ENCODE data around the gene CDH4. TPM values are rescaled to one million over a fixed set of nuclear protein-coding genes. Genes with fewer than 3 reads are reported as not detected.

The CDH4 gene
- total and polyA plus RNA-seq, 9 of the 15 experiments (the other 6 are each of a cell fraction or from before 2014, with no cell fraction given), result 0.04 TPM; not detected in 8

DNA sequence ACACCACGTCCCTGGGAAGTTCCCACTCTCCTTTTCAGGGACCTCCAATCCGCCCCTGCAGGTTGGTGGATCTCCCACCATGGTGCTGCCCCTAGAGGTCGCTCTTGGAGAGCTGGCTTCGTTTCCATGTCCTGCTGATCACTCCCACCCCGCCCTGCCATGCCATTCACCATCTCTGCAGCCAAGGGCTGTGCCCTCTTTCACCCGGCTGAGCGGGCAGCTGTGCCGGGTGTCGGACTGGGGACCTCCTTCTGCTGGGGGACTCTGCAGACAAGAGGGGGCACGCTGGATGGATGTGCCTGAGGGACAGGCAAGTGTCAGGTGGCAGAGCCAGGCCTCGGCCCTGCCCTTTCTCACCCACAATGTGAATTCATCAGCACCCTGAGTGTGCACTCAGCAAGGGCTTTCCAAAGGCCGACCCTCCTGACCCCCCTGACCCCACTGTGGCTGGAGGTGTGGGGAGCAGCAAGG is 347.0 kb downstream of the CDH4 start:
- Histone ChIP-seq H3K9ac (ENCODE audit: insufficient read depth in 1 of 2, low read depth in 2 of 2, low read length in 2 of 2) (no peak overlapping the region), H3K27ac (ENCODE audit: extremely low read depth, low read depth, low read length) (no peak overlapping the region), H4K20me1 (replicated peaks; ENCODE audit: control insufficient read depth, insufficient read depth, low read length) (peaks cover 4% of the 10 kb centered on the region; the same call in 1 of the 2 replicates), H3K4me2 (ENCODE audit: insufficient read depth, low read length) (no peak overlapping the region), H3K9me3 (replicated peaks; ENCODE audit: control insufficient read depth, insufficient read depth, low read depth, low read length) (no peaks in the 10 kb centered on the region), H3K27me3 (ENCODE audit: control insufficient read depth in 2 of 2, insufficient read depth in 2 of 2, low read length in 2 of 2) (peaks cover 0 to 34% of the 10 kb centered on the region in 2 experiments; a peak in 3 of 5 replicates), H2AFZ (ENCODE audit: low read depth, low read length) (no peak overlapping the region), H3K36me3 (ENCODE audit: control insufficient read depth, insufficient read depth, low read length) (no peaks in the 10 kb centered on the region), H3K4me1 (replicated peaks in 1 of 2; ENCODE audit: control insufficient read depth in 2 of 2, insufficient read depth in 2 of 2, low read length in 2 of 2) (no peaks in the 10 kb centered on the region), H3K4me3 (no peak overlapping the region), H3K79me2 (ENCODE audit: control insufficient read depth, insufficient read depth, low read length) (no peaks in the 10 kb centered on the region), H3K9me1 (ENCODE audit: control insufficient read depth, insufficient read depth, low read length) (no peaks in the 10 kb centered on the region)
- no TSS peak for BruUV-seq (replicated peaks)
- in situ Hi-C loops (cut with MboI), result no loop called here
- POLR2A ChIA-PET, result interaction anchor here (0.6 kb wide), 2 partner anchors 13 to 16 kb away, joined by 3 read pairs; no protein-coding TSS in a partner anchor
- WGBS (ENCODE audit: insufficient coverage, low coverage, missing lambda C conversion rate), result 1% methylated on average over 9 of the region's 12 CpGs
- CTCF ChIA-PET (ENCODE audit: low intra/inter-chr PET ratio), result no interaction called here
- no peak for FAIRE-seq
- peak; percentile 25 to 42 (median 41) for DNase-seq (ENCODE audit: extremely low read depth in 1 of 4, low spot score in 3 of 4)
- ATAC-seq, result peak; percentile 73
- TF ChIP-seq, protein P1, sequence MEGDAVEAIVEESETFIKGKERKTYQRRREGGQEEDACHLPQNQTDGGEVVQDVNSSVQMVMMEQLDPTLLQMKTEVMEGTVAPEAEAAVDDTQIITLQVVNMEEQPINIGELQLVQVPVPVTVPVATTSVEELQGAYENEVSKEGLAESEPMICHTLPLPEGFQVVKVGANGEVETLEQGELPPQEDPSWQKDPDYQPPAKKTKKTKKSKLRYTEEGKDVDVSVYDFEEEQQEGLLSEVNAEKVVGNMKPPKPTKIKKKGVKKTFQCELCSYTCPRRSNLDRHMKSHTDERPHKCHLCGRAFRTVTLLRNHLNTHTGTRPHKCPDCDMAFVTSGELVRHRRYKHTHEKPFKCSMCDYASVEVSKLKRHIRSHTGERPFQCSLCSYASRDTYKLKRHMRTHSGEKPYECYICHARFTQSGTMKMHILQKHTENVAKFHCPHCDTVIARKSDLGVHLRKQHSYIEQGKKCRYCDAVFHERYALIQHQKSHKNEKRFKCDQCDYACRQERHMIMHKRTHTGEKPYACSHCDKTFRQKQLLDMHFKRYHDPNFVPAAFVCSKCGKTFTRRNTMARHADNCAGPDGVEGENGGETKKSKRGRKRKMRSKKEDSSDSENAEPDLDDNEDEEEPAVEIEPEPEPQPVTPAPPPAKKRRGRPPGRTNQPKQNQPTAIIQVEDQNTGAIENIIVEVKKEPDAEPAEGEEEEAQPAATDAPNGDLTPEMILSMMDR (IDR thresholded peaks at IDR 0.05 in 2 of 3, conservative IDR thresholded peaks at IDR 0.05 in 1 of 3; ENCODE audit: insufficient read depth in 2 of 3, low read depth in 1 of 3, low read length in 3 of 3), result peak; percentile 39 to 51 (median 43); a peak in 5 of 6 replicates
- TF ChIP-seq NFIX (CRISPR knock-in tag; IDR thresholded peaks at IDR 0.05; ENCODE audit: low read depth), result no peak
- intact Hi-C loops (cut with micrococcal nuclease), result no loop called here

DNA sequence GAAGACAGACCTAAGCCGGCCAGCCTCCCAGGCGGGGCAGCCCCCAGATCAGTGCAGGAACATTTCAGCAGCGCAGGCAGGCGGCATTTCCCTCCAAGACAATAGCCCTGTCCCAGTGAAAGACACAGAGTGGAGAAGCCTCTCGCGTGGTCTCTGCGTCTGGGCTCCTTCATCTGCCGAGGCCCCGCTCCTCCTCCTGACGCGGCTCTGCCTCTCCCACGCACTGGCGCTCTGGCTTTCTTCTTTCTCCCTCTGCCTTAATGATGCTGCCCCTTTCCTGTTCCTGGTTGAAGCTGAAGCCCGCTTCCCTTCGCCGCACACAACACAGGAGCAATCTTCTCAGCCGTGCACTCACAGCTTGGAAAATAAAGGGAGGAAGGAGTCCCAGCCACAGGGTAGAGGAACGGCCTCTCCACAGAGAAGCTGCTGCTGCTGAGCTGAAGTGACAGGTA is 347.5 kb downstream of the CDH4 start:
- TF ChIP-seq BCOR (IDR thresholded peaks at IDR 0.05) (no peak), ZFX (CRISPR knock-in tag; IDR thresholded peaks at IDR 0.05) (no peak), PHB (CRISPR knock-in tag; IDR thresholded peaks at IDR 0.05) (no peak), ZNF253 (CRISPR knock-in tag; conservative IDR thresholded peaks at IDR 0.05) (no peak), RCOR1 (IDR thresholded peaks at IDR 0.05; ENCODE audit: borderline replicate concordance in 1 of 2, low read depth in 2 of 2, low read length in 2 of 2) (no peak)
- TF ChIP-seq, protein P2, sequence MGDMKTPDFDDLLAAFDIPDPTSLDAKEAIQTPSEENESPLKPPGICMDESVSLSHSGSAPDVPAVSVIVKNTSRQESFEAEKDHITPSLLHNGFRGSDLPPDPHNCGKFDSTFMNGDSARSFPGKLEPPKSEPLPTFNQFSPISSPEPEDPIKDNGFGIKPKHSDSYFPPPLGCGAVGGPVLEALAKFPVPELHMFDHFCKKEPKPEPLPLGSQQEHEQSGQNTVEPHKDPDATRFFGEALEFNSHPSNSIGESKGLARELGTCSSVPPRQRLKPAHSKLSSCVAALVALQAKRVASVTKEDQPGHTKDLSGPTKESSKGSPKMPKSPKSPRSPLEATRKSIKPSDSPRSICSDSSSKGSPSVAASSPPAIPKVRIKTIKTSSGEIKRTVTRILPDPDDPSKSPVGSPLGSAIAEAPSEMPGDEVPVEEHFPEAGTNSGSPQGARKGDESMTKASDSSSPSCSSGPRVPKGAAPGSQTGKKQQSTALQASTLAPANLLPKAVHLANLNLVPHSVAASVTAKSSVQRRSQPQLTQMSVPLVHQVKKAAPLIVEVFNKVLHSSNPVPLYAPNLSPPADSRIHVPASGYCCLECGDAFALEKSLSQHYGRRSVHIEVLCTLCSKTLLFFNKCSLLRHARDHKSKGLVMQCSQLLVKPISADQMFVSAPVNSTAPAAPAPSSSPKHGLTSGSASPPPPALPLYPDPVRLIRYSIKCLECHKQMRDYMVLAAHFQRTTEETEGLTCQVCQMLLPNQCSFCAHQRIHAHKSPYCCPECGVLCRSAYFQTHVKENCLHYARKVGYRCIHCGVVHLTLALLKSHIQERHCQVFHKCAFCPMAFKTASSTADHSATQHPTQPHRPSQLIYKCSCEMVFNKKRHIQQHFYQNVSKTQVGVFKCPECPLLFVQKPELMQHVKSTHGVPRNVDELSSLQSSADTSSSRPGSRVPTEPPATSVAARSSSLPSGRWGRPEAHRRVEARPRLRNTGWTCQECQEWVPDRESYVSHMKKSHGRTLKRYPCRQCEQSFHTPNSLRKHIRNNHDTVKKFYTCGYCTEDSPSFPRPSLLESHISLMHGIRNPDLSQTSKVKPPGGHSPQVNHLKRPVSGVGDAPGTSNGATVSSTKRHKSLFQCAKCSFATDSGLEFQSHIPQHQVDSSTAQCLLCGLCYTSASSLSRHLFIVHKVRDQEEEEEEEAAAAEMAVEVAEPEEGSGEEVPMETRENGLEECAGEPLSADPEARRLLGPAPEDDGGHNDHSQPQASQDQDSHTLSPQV (IDR thresholded peaks at IDR 0.05), result no peak
- H2AFZ ChIP-seq (ENCODE audit: low read depth, low read length), result no peak overlapping the region
- ChIA-PET POLR2A (interaction anchor here (0.6 kb wide), 2 partner anchors 23 to 37 kb away, joined by 3 read pairs; no protein-coding TSS in a partner anchor), CTCF (ENCODE audit: low intra/inter-chr PET ratio) (no interaction called here)
- no peaks in the 10 kb centered on the region for H3K4me1 ChIP-seq (replicated peaks in 1 of 2; ENCODE audit: control insufficient read depth in 2 of 2, insufficient read depth in 2 of 2, low read length in 2 of 2)
- no peak overlapping the region for H3K9ac ChIP-seq (ENCODE audit: insufficient read depth in 1 of 2, low read depth in 2 of 2, low read length in 2 of 2)
- no peak overlapping the region for H3K27ac ChIP-seq (ENCODE audit: extremely low read depth, low read depth, low read length)
- DNase-seq (ENCODE audit: extremely low read depth in 1 of 4, low spot score in 3 of 4) (no peak), FAIRE-seq (no peak), ATAC-seq (no peak)
- WGBS (ENCODE audit: insufficient coverage, low coverage, missing lambda C conversion rate), result 0% methylated on average over 16 of the region's 18 CpGs
- no peaks in the 10 kb centered on the region for H3K9me3 ChIP-seq (replicated peaks; ENCODE audit: control insufficient read depth, insufficient read depth, low read depth, low read length)
- no peaks in the 10 kb centered on the region for H3K79me2 ChIP-seq (ENCODE audit: control insufficient read depth, insufficient read depth, low read length)
- no peaks in the 10 kb centered on the region for H3K9me1 ChIP-seq (ENCODE audit: control insufficient read depth, insufficient read depth, low read length)
- H3K36me3 ChIP-seq (ENCODE audit: control insufficient read depth, insufficient read depth, low read length), result no peaks in the 10 kb centered on the region
- no TSS peak for BruUV-seq (replicated peaks)
- H3K4me3 ChIP-seq, result no peak overlapping the region
- H4K20me1 ChIP-seq (replicated peaks; ENCODE audit: control insufficient read depth, insufficient read depth, low read length), result peaks cover 4% of the 10 kb centered on the region; the same call in 1 of the 2 replicates
- in situ Hi-C loops (cut with MboI) (no loop called here), intact Hi-C loops (cut with micrococcal nuclease) (no loop called here)
- H3K4me2 ChIP-seq (ENCODE audit: insufficient read depth, low read length), result no peak overlapping the region
- peaks cover 0 to 34% of the 10 kb centered on the region in 2 experiments; a peak in 3 of 5 replicates for H3K27me3 ChIP-seq (ENCODE audit: control insufficient read depth in 2 of 2, insufficient read depth in 2 of 2, low read length in 2 of 2)
